GM23338 (cell line): ENCODE data around the gene IFIT1B.

Experiments
- CREB1 ChIP-seq: fragments of 250-450 bp; sonication (Bioruptor Pico); IDR thresholded peaks from 2 replicates; pipeline ENCODE4 v1.5.0; 2020; ENCODE audit warnings: low read depth, mild to moderate bottlenecking, moderate library complexity
- EZH2 ChIP-seq: fragments of 200-600 bp; sonication (generic); IDR thresholded peaks from one replicate; pipeline ENCODE4 v1.8.0; 2017; ENCODE audit warnings: antibody characterized with exemption, mild to moderate bottlenecking, low read depth; ENCODE audit not compliant: unreplicated experiment
- EZH2phosphoT487 ChIP-seq: fragments of 200-600 bp; sonication (generic); IDR thresholded peaks from one replicate; pipeline ENCODE4 v1.8.1; 2018; ENCODE audit warnings: antibody characterized with exemption; ENCODE audit not compliant: unreplicated experiment
- JUNB ChIP-seq: IDR thresholded peaks from one replicate; pipeline ENCODE4 v1.6.1; 2016; ENCODE audit warnings: antibody characterized with exemption; ENCODE audit not compliant: unreplicated experiment
- POLR2AphosphoS5 ChIP-seq: IDR thresholded peaks from 2 replicates; pipeline ENCODE4 v1.6.1; 2016; ENCODE audit warnings: antibody characterized with exemption, low read depth
- STAT1 ChIP-seq: IDR thresholded peaks from one replicate; pipeline ENCODE4 v1.6.1; 2016; ENCODE audit warnings: antibody characterized with exemption; ENCODE audit not compliant: unreplicated experiment
- ZNF114 ChIP-seq: fragments of 250-450 bp; sonication (Bioruptor Pico); IDR thresholded peaks from 2 replicates; pipeline ENCODE4 v1.5.0; 2020; ENCODE audit warnings: mild to moderate bottlenecking, moderate library complexity
- TF ChIP-seq, protein P1 (sequence below), 2 experiments: fragments of 200-600 bp in 1 of 2; sonication (generic) in 1 of 2; conservative IDR thresholded peaks; 2 replicates each; pipeline versions ENCODE4 v1.5.1 to v1.6.1; 2016 to 2017; ENCODE audit warnings: antibody characterized with exemption in 2 of 2, low read depth in 2 of 2, mild to moderate bottlenecking in 2 of 2, moderate library complexity in 1 of 2
- TF ChIP-seq, protein P2 (sequence below): IDR thresholded peaks from one replicate; pipeline ENCODE4 v1.6.1; 2018; ENCODE audit warnings: antibody characterized with exemption; ENCODE audit not compliant: unreplicated experiment
- TF ChIP-seq, protein P3 (sequence below): IDR thresholded peaks from 2 replicates; pipeline ENCODE4 v1.6.1; 2016; ENCODE audit warnings: antibody characterized with exemption

DNA sequence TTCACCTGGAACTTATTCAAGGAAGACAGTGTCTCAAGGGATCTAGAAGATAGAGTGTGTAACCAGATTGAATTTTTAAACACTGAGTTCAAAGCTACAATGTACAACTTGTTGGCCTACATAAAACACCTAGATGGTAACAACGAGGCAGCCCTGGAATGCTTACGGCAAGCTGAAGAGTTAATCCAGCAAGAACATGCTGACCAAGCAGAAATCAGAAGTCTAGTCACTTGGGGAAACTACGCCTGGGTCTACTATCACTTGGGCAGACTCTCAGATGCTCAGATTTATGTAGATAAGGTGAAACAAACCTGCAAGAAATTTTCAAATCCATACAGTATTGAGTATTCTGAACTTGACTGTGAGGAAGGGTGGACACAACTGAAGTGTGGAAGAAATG, 39.1 kb upstream of the IFIT1B start:
- TF ChIP-seq, protein P1, sequence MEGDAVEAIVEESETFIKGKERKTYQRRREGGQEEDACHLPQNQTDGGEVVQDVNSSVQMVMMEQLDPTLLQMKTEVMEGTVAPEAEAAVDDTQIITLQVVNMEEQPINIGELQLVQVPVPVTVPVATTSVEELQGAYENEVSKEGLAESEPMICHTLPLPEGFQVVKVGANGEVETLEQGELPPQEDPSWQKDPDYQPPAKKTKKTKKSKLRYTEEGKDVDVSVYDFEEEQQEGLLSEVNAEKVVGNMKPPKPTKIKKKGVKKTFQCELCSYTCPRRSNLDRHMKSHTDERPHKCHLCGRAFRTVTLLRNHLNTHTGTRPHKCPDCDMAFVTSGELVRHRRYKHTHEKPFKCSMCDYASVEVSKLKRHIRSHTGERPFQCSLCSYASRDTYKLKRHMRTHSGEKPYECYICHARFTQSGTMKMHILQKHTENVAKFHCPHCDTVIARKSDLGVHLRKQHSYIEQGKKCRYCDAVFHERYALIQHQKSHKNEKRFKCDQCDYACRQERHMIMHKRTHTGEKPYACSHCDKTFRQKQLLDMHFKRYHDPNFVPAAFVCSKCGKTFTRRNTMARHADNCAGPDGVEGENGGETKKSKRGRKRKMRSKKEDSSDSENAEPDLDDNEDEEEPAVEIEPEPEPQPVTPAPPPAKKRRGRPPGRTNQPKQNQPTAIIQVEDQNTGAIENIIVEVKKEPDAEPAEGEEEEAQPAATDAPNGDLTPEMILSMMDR (conservative IDR thresholded peaks at IDR 0.05; ENCODE audit: low read depth in 2 of 2) = no peak
- TF ChIP-seq CREB1 (CRISPR knock-in tag) (no peak), POLR2AphosphoS5 (no peak), EZH2 (no peak), STAT1 (no peak), ZNF114 (no peak), EZH2phosphoT487 (no peak), JUNB (no peak)
- TF ChIP-seq, protein P2, sequence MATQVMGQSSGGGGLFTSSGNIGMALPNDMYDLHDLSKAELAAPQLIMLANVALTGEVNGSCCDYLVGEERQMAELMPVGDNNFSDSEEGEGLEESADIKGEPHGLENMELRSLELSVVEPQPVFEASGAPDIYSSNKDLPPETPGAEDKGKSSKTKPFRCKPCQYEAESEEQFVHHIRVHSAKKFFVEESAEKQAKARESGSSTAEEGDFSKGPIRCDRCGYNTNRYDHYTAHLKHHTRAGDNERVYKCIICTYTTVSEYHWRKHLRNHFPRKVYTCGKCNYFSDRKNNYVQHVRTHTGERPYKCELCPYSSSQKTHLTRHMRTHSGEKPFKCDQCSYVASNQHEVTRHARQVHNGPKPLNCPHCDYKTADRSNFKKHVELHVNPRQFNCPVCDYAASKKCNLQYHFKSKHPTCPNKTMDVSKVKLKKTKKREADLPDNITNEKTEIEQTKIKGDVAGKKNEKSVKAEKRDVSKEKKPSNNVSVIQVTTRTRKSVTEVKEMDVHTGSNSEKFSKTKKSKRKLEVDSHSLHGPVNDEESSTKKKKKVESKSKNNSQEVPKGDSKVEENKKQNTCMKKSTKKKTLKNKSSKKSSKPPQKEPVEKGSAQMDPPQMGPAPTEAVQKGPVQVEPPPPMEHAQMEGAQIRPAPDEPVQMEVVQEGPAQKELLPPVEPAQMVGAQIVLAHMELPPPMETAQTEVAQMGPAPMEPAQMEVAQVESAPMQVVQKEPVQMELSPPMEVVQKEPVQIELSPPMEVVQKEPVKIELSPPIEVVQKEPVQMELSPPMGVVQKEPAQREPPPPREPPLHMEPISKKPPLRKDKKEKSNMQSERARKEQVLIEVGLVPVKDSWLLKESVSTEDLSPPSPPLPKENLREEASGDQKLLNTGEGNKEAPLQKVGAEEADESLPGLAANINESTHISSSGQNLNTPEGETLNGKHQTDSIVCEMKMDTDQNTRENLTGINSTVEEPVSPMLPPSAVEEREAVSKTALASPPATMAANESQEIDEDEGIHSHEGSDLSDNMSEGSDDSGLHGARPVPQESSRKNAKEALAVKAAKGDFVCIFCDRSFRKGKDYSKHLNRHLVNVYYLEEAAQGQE = no peak
- TF ChIP-seq, protein P3, sequence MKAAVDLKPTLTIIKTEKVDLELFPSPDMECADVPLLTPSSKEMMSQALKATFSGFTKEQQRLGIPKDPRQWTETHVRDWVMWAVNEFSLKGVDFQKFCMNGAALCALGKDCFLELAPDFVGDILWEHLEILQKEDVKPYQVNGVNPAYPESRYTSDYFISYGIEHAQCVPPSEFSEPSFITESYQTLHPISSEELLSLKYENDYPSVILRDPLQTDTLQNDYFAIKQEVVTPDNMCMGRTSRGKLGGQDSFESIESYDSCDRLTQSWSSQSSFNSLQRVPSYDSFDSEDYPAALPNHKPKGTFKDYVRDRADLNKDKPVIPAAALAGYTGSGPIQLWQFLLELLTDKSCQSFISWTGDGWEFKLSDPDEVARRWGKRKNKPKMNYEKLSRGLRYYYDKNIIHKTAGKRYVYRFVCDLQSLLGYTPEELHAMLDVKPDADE = no peak
